Measurements from ENCODE around the gene EFCAB11.
A peak's percentile ranks its signal among the peaks of the same experiment; 100 is the strongest.

EFCAB11 gene

DNA sequence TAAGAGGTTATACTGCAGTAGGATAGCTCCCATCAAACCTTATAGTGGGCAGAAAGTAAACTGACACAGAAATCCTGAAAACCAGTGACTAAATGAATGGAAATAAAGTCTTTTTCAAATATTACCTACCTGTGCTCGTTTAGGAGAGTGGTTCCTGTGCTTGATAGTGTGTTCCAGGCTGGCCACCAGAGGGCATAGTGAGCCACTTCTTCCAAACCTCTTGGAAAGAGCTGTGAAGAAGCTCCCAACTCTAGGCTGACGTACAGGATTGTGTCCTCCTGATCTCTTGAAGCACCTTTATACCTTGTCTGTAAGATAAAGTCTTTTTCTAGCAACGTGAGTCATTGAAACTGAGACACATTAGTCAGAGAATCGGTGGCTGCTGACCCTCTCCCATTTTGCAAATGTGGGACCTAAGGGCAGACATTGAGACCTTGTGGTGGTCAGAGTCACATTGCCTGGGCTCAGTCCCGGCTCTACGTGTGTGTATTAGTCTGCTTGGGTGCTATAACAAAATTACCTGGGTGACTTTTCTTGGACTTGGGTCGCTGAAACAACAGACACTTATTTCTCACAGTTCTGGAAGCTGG is 18.8 kb upstream of the EFCAB11 start:
- ATAC-seq (ENCODE audit: low read depth) (peak; percentile 66), DNase-seq (ENCODE audit: low spot score in 2 of 2) (peak; percentile 29 to 35)
- H3K27ac Mint-ChIP-seq: no peak overlapping the region
- H3K36me3 Mint-ChIP-seq: peaks cover 25% of the 10 kb centered on the region
- no peaks in the 10 kb centered on the region for H3K9me3 Mint-ChIP-seq
- H3K27me3 Mint-ChIP-seq: no peaks in the 10 kb centered on the region
- H3K4me1 Mint-ChIP-seq: no peaks in the 10 kb centered on the region
- H3K4me3 Mint-ChIP-seq: no peak overlapping the region

DNA sequence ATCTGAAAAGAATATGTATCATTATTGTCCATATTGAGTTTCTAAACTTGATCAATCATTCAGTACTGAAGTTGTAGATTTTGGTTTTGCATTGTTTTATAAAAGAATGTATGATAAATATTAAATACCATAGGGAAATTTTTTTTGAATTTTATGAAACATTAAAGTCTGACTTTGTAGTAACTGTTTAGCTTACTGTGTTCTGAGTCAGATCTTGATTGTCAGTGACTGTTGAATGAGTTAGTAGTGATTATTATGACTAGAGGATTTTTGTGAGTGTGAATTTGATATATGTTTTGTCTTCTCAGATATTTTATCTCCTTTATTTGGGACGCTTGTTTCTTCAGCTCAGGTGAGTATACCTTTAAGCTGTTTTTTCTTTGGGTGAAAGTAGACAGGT is 11.3 kb upstream of the EFCAB11 start:
- no peak for ATAC-seq (ENCODE audit: low read depth)
- Mint-ChIP-seq H3K27me3 (no peaks in the 10 kb centered on the region), H3K27ac (no peak overlapping the region), H3K4me3 (no peak overlapping the region), H3K4me1 (peaks cover 12% of the 10 kb centered on the region), H3K36me3 (peaks cover 39% of the 10 kb centered on the region), H3K9me3 (no peaks in the 10 kb centered on the region)
- DNase-seq (ENCODE audit: low spot score in 2 of 2): no peak

- peak overlapping the region; percentile 75 for H3K27ac Mint-ChIP-seq
- no peaks in the 10 kb centered on the region for H3K9me3 Mint-ChIP-seq
- H3K36me3 Mint-ChIP-seq: peaks cover 38% of the 10 kb centered on the region
- ATAC-seq (ENCODE audit: low read depth) (no peak), DNase-seq (ENCODE audit: low spot score in 2 of 2) (no peak)
- no peak overlapping the region for H3K4me3 Mint-ChIP-seq
- no peaks in the 10 kb centered on the region for H3K27me3 Mint-ChIP-seq
- H3K4me1 Mint-ChIP-seq: peaks cover 15% of the 10 kb centered on the region
These were observed 8.9 kb upstream of the EFCAB11 start for GRCh38 chr14:89963288-89963978.

GRCh38 chr14:89960914-89961313 is 6.4 kb upstream of the EFCAB11 start:
- no peak for DNase-seq (ENCODE audit: low spot score in 2 of 2)
- H3K27ac Mint-ChIP-seq: no peak overlapping the region
- no peaks in the 10 kb centered on the region for H3K27me3 Mint-ChIP-seq
- no peak overlapping the region for H3K4me3 Mint-ChIP-seq
- no peaks in the 10 kb centered on the region for H3K9me3 Mint-ChIP-seq
- H3K36me3 Mint-ChIP-seq: peaks cover 43% of the 10 kb centered on the region
- no peak for ATAC-seq (ENCODE audit: low read depth)
- peaks cover 24% of the 10 kb centered on the region for H3K4me1 Mint-ChIP-seq

GRCh38 chr14:89959853-89960445 is 5.4 kb upstream of the EFCAB11 start:
- no peaks in the 10 kb centered on the region for H3K9me3 Mint-ChIP-seq
- peaks cover 23% of the 10 kb centered on the region for H3K4me1 Mint-ChIP-seq
- H3K27ac Mint-ChIP-seq: no peak overlapping the region
- no peak for ATAC-seq (ENCODE audit: low read depth)
- H3K36me3 Mint-ChIP-seq: peaks cover 41% of the 10 kb centered on the region
- no peak for DNase-seq (ENCODE audit: low spot score in 2 of 2)
- no peaks in the 10 kb centered on the region for H3K27me3 Mint-ChIP-seq
- no peak overlapping the region for H3K4me3 Mint-ChIP-seq

- Mint-ChIP-seq H3K4me3 (no peak overlapping the region), H3K27ac (no peak overlapping the region), H3K4me1 (peaks cover 26% of the 10 kb centered on the region), H3K27me3 (no peaks in the 10 kb centered on the region), H3K36me3 (peaks cover 35% of the 10 kb centered on the region), H3K9me3 (no peaks in the 10 kb centered on the region)
- no peak for ATAC-seq (ENCODE audit: low read depth)
- no peak for DNase-seq (ENCODE audit: low spot score in 2 of 2)
These were observed 4.4 kb upstream of the EFCAB11 start for GRCh38 chr14:89958966-89959365.

DNA sequence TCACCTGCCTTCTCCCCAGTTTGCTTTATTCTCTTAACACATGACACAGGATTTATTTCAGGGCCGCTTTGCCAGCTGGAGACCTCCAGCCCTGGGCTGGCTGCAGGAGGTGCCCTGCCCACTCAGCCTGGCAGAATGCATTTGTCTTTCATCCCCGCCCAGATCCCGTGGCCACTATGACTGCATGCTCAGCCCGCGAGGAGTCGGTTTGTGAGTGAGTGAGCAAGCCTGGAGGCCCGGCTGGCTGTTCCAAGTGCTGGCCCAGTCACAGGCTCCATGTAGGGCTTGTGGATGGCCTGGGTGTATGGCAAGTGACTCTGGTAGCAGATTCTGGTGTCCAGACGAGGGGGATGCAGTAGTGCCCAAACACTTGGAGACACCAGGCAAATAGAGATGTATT is 3.3 kb upstream of the EFCAB11 start:
- H3K27ac Mint-ChIP-seq: no peak overlapping the region
- H3K36me3 Mint-ChIP-seq: peaks cover 25% of the 10 kb centered on the region
- DNase-seq (ENCODE audit: low spot score in 2 of 2): no peak
- ATAC-seq (ENCODE audit: low read depth): no peak
- no peak overlapping the region for H3K4me3 Mint-ChIP-seq
- H3K27me3 Mint-ChIP-seq: no peaks in the 10 kb centered on the region
- peaks cover 26% of the 10 kb centered on the region for H3K4me1 Mint-ChIP-seq
- H3K9me3 Mint-ChIP-seq: no peaks in the 10 kb centered on the region

DNA sequence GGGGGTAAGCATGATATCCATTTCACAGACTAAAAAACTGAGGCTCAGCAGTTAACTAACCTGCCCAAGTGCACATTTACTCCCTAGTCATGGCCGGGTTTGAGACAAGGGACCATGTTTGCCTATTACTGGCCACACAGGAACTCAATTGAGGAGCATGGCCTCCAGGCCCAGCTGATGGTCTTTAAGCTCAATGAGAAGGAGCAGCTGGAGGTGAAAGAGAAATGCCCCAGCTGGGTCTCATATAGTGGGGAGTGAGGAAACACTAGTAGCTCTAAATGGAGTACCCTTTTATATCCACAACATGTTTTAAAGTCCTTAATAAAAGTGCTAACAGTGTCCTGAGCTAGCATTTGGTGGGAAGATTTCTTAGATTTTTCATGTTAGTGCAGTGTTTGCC is 2.8 kb upstream of the EFCAB11 start:
- no peak for ATAC-seq (ENCODE audit: low read depth)
- peak overlapping the region; percentile 99 for H3K27ac Mint-ChIP-seq
- peaks cover 22% of the 10 kb centered on the region for H3K36me3 Mint-ChIP-seq
- no peak for DNase-seq (ENCODE audit: low spot score in 2 of 2)
- H3K4me3 Mint-ChIP-seq: peak overlapping the region; percentile 98
- no peaks in the 10 kb centered on the region for H3K9me3 Mint-ChIP-seq
- H3K27me3 Mint-ChIP-seq: no peaks in the 10 kb centered on the region
- peaks cover 23% of the 10 kb centered on the region for H3K4me1 Mint-ChIP-seq

- Mint-ChIP-seq H3K27ac (peak overlapping the region; percentile 99), H3K4me1 (peaks cover 23% of the 10 kb centered on the region), H3K36me3 (peaks cover 20% of the 10 kb centered on the region), H3K9me3 (no peaks in the 10 kb centered on the region), H3K4me3 (peak overlapping the region; percentile 98), H3K27me3 (no peaks in the 10 kb centered on the region)
- DNase-seq (ENCODE audit: low spot score in 2 of 2) (no peak), ATAC-seq (ENCODE audit: low read depth) (no peak)
These were observed 2.1 kb upstream of the EFCAB11 start for GRCh38 chr14:89956661-89957009.

DNA sequence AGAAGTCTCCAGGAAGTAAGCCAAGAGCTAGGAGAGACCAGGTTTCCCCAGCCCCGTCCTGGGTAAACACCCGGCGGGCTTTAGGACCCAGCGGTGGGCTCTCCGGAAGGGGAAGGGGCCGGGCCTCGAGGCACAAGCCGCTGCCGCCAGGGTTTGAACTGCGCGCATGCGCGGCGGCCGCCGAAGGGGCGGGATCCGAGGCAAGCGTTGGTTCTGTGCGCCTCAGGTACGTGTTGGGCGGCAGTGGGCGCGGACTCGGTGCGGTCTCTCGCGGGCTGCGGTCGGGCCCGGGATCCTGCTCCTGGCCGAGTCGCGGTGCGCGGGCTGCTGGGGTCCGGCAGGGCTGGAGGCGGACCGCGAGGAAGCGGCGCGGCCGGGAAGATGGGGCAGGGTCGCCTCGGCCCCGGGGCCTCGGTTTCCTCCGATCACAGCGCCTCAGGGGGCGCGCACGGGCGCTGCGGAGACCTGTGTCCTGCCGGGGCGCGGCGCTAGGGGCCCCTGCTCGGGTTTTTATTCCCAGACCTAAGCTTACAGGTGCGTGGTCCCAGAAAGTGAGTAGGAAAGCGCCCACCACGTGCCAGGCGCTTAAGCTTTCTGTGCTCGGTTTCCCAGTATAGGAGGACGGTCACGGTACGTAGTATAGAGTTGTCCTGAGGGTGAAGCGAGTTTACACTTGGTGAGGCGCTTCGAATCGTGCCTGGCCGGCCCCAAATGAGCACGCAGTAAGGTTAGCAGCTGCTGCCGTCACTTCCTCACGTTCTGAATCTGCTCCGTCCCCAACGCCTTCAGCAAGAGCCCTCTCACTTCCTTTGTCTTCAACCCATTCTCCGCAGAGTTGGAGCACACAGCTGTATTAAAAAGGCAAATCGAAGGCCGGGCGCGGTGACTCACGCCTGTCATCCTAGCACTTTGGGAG is 1.5 kb upstream of the EFCAB11 start, which contains the start of gene TDP1:
Gene TDP1, plus strand, starts transcription at position 183 of the 916 bp plus-strand sequence. CDS start 7,188 bp downstream, outside the sequence.
- Mint-ChIP-seq H3K27ac (peak within 1 kb of the TSS; percentile 99), H3K36me3 (peaks cover 24% of the 10 kb centered on the region), H3K9me3 (no peaks in the 10 kb centered on the region), H3K4me1 (peaks cover 23% of the 10 kb centered on the region), H3K27me3 (no peaks in the 10 kb centered on the region), H3K4me3 (peak within 1 kb of the TSS; percentile 98)
- ATAC-seq (ENCODE audit: low read depth): peak; percentile 70
- DNase-seq (ENCODE audit: low spot score in 2 of 2): peak; percentile 87 to 98

- DNase-seq (ENCODE audit: low spot score in 2 of 2) (no peak), ATAC-seq (ENCODE audit: low read depth) (peak; percentile 7)
- H3K4me3 Mint-ChIP-seq: peak overlapping the region; percentile 98
- no peaks in the 10 kb centered on the region for H3K27me3 Mint-ChIP-seq
- peak overlapping the region; percentile 99 for H3K27ac Mint-ChIP-seq
- H3K4me1 Mint-ChIP-seq: peaks cover 18% of the 10 kb centered on the region
- peaks cover 23% of the 10 kb centered on the region for H3K36me3 Mint-ChIP-seq
- no peaks in the 10 kb centered on the region for H3K9me3 Mint-ChIP-seq
These were observed 653 bp upstream of the EFCAB11 start for GRCh38 chr14:89955022-89955744.

GRCh38 chr14:89953602-89954001 is 928 bp downstream of the EFCAB11 start:
- no peak for DNase-seq (ENCODE audit: low spot score in 2 of 2)
- Mint-ChIP-seq H3K4me3 (peak overlapping the region; percentile 50), H3K27me3 (no peaks in the 10 kb centered on the region), H3K27ac (peak overlapping the region; percentile 99), H3K36me3 (peaks cover 23% of the 10 kb centered on the region), H3K4me1 (peaks cover 18% of the 10 kb centered on the region), H3K9me3 (no peaks in the 10 kb centered on the region)
- no peak for ATAC-seq (ENCODE audit: low read depth)

- H3K9me3 Mint-ChIP-seq: no peaks in the 10 kb centered on the region
- peaks cover 18% of the 10 kb centered on the region for H3K36me3 Mint-ChIP-seq
- H3K4me1 Mint-ChIP-seq: peaks cover 18% of the 10 kb centered on the region
- ATAC-seq (ENCODE audit: low read depth) (no peak), DNase-seq (ENCODE audit: low spot score in 2 of 2) (no peak)
- H3K4me3 Mint-ChIP-seq: no peak overlapping the region
- no peaks in the 10 kb centered on the region for H3K27me3 Mint-ChIP-seq
- H3K27ac Mint-ChIP-seq: no peak overlapping the region
These were observed 2.0 kb downstream of the EFCAB11 start for GRCh38 chr14:89952576-89952975.

Data from memory B cell (primary cell).